ENCODE results near the gene NTM. TPM values are rescaled to one million over a fixed set of nuclear protein-coding genes. Genes with fewer than 3 reads are reported as not detected.

NTM gene
- total and polyA plus RNA-seq, 10 donors, result 0.13 to 1.6 (median 0.67) TPM

- no peak overlapping the region for H3K27ac ChIP-seq
- no peaks in the 10 kb centered on the region for H3K4me1 ChIP-seq
- peaks cover 0 to 2% (median 0%) of the 10 kb centered on the region in 7 donors for H3K27me3 ChIP-seq (replicated peaks in 1 of 7)
- TF ChIP-seq POLR2AphosphoS5 (IDR thresholded peaks at IDR 0.05) (no peak), POLR2A (IDR thresholded peaks at IDR 0.05) (no peak), CTCF (IDR thresholded peaks at IDR 0.05 in 8 of 11, conservative IDR thresholded peaks at IDR 0.05 in 3 of 11) (no peak)
- H3K4me3 ChIP-seq, result no peak overlapping the region
- intact Hi-C loops (cut with DNase I; ENCODE audit: low total_unique reads), result no loop called here
- DNase-seq, result no peak
- H3K9me3 ChIP-seq, result peaks cover 0 to 12% (median 0%) of the 10 kb centered on the region in 8 donors
- H3K36me3 ChIP-seq, result no peaks in the 10 kb centered on the region
- WGBS, 5 donors, result 78 to 83% (median 80%) methylated on average over 2 of the region's 2 CpGs
Measured at GRCh38 chr11:131632971-131633370, 262.6 kb downstream of the NTM start.

GRCh38 chr11:131633921-131634715, 263.7 kb downstream of the NTM start:
- Histone ChIP-seq H3K36me3 (no peaks in the 10 kb centered on the region), H3K27me3 (replicated peaks in 1 of 7) (no peaks in the 10 kb centered on the region), H3K4me1 (no peaks in the 10 kb centered on the region), H3K9me3 (peaks cover 0 to 12% (median 0%) of the 10 kb centered on the region in 8 donors), H3K4me3 (no peak overlapping the region), H3K27ac (no peak overlapping the region)
- DNase-seq, result no peak
- intact Hi-C loops (cut with DNase I; ENCODE audit: low total_unique reads), result no loop called here
- no peak for TF ChIP-seq POLR2AphosphoS5 (IDR thresholded peaks at IDR 0.05)
- no peak for TF ChIP-seq CTCF (IDR thresholded peaks at IDR 0.05 in 8 of 11, conservative IDR thresholded peaks at IDR 0.05 in 3 of 11)
- TF ChIP-seq POLR2A (IDR thresholded peaks at IDR 0.05), result no peak
- WGBS, 5 donors, result 77 to 85% (median 82%) methylated on average over 8 of the region's 8 CpGs

GRCh38 chr11:131637469-131638175, 267.2 kb downstream of the NTM start:
- Histone ChIP-seq H3K4me3 (no peak overlapping the region), H3K27ac (no peak overlapping the region), H3K36me3 (no peaks in the 10 kb centered on the region), H3K9me3 (peaks cover 0 to 5% (median 0%) of the 10 kb centered on the region in 8 donors), H3K4me1 (no peaks in the 10 kb centered on the region), H3K27me3 (replicated peaks in 1 of 7) (no peaks in the 10 kb centered on the region)
- no peak for TF ChIP-seq POLR2AphosphoS5 (IDR thresholded peaks at IDR 0.05)
- TF ChIP-seq CTCF (IDR thresholded peaks at IDR 0.05 in 8 of 11, conservative IDR thresholded peaks at IDR 0.05 in 3 of 11), result no peak
- TF ChIP-seq POLR2A (IDR thresholded peaks at IDR 0.05), result no peak
- no peak for DNase-seq
- intact Hi-C loops (cut with DNase I; ENCODE audit: low total_unique reads), result no loop called here
- whole genome bisulfite sequencing, 5 donors, result 75 to 91% (median 78%) methylated on average over 6 of the region's 6 CpGs

GRCh38 chr11:131638889-131639288, 268.5 kb downstream of the NTM start:
- WGBS, 5 donors, result 76 to 89% (median 81%) methylated on average over 3 of the region's 3 CpGs

More at GRCh38 chr11:131638889-131639288, 268.5 kb downstream of the NTM start:
- no peak for DNase-seq
- no peaks in the 10 kb centered on the region for H3K36me3 ChIP-seq
- H3K4me1 ChIP-seq, result no peaks in the 10 kb centered on the region
- TF ChIP-seq POLR2AphosphoS5 (IDR thresholded peaks at IDR 0.05) (no peak), POLR2A (IDR thresholded peaks at IDR 0.05) (no peak), CTCF (IDR thresholded peaks at IDR 0.05 in 8 of 11, conservative IDR thresholded peaks at IDR 0.05 in 3 of 11) (no peak)
- no peak overlapping the region for H3K4me3 ChIP-seq
- H3K27me3 ChIP-seq (replicated peaks in 1 of 7), result no peaks in the 10 kb centered on the region
- intact Hi-C loops (cut with DNase I; ENCODE audit: low total_unique reads), result no loop called here
- no peak overlapping the region for H3K27ac ChIP-seq
- no peaks in the 10 kb centered on the region for H3K9me3 ChIP-seq

Measured in spleen (tissue), 11 donors.